HepG2 (cell line): ENCODE data around the gene CLEC16A. TPM values are rescaled to one million over a fixed set of nuclear protein-coding genes. Genes with fewer than 3 reads are reported as not detected.

Source experiments
- ATAC-seq: fragments of 200-7000 bp; cut with Tn5 transposase; 3 replicates; pipeline ENCODE4 v1.9.1; 2020; ENCODE audit warnings: mild to moderate bottlenecking, moderate library complexity
- BruUV-seq: library from RNA; stranded (reverse); fragments of 400-500 nt; replicated peaks from 2 replicates; lab custom pipeline; 2021; lab: Mats Ljungman, UMichigan
- CTCF ChIA-PET: fragments of 300-600 bp; formaldehyde crosslinking; extraction: SDS; loops from one replicate; lab custom pipeline; 2021; ENCODE audit warnings: low total read pairs, inconsistent platforms, low intra/inter-chr PET ratio; lab: Yijun Ruan, JAX
- POLR2A ChIA-PET: fragments of 350-600 bp; sonication (Branson Sonifier 250); formaldehyde crosslinking; loops from one replicate; lab custom pipeline; 2020; ENCODE audit warnings: antibody characterized with exemption, inconsistent platforms; lab: Yijun Ruan, JAX
- DNase-seq: peaks from one replicate; pipeline ENCODE4 v3.0.0-alpha.2; 2015; ENCODE audit warnings: low spot score
- FAIRE-seq: peaks from 3 replicates; lab custom pipeline; 2011; peaks lifted over from hg19 to GRCh38; lab: Jason Lieb, UNC
- H2AFZ ChIP-seq: one replicate; pipeline ENCODE4 v1.6.1; 2011; ENCODE audit warnings: low read length, inconsistent platforms
- H3K27ac ChIP-seq: fragments of 300-600 bp; 3 replicates; pipeline ENCODE4 v1.8.0; 2011; ENCODE audit warnings: mixed run types, mild to moderate bottlenecking, mixed read lengths, low read length, inconsistent platforms; ENCODE audit not compliant: insufficient read depth; ENCODE audit errors: extremely low read length
- H3K27me3 ChIP-seq, 2 experiments: fragments of 200-600 bp in 1 of 2; 2 replicates in 1 of 2; 3 replicates in 1 of 2; pipeline versions ENCODE4 v1.6.0 to v1.8.0; 2011; ENCODE audit warnings: low read length in 2 of 2, mild to moderate bottlenecking in 2 of 2, moderate library complexity in 2 of 2, inconsistent platforms in 1 of 2; ENCODE audit not compliant: insufficient read depth in 2 of 2, control insufficient read depth in 1 of 2
- H3K36me3 ChIP-seq, 2 experiments: fragments of 200-600 bp in 1 of 2; replicated peaks in 1 of 2; 2 replicates in 1 of 2; 3 replicates in 1 of 2; pipeline versions ENCODE4 v1.5.1 to v1.8.0; 2011; ENCODE audit warnings: low read length in 2 of 2, inconsistent platforms in 1 of 2; ENCODE audit not compliant: insufficient read depth in 2 of 2, control insufficient read depth in 1 of 2
- H3K4me1 ChIP-seq: 2 replicates; pipeline ENCODE4 v1.5.1; 2012; ENCODE audit warnings: low read length, inconsistent platforms; ENCODE audit not compliant: insufficient read depth
- H3K4me2 ChIP-seq: 2 replicates; pipeline ENCODE4 v1.6.0; 2011; ENCODE audit warnings: low read depth, low read length, inconsistent platforms
- H3K4me3 ChIP-seq, 3 experiments: fragments of 200-600 bp in 1 of 3; sonication (generic), shearing (Covaris generic) in 1 of 3; replicated peaks in 1 of 3; 2 replicates each; pipeline ENCODE4 v1.5.1; 2011 to 2016; ENCODE audit warnings: low read length in 3 of 3, inconsistent platforms in 2 of 3, low read depth in 2 of 3, mild to moderate bottlenecking in 2 of 3, control low read depth in 1 of 3, mixed read lengths in 1 of 3; ENCODE audit not compliant: insufficient read depth in 1 of 3
- H3K79me2 ChIP-seq: one replicate; pipeline ENCODE4 v1.6.1; 2011; ENCODE audit warnings: low read length, inconsistent platforms; ENCODE audit not compliant: insufficient read depth
- H3K9ac ChIP-seq: 2 replicates; pipeline ENCODE4 v1.6.0; 2011; ENCODE audit warnings: mild to moderate bottlenecking, low read depth, low read length, inconsistent platforms; ENCODE audit not compliant: insufficient read depth
- H3K9me3 ChIP-seq: 2 replicates; pipeline ENCODE4 v1.5.1; 2012; ENCODE audit warnings: mild to moderate bottlenecking, low read length
- H4K20me1 ChIP-seq: 2 replicates; pipeline ENCODE4 v1.6.0; 2011; ENCODE audit warnings: inconsistent platforms, mild to moderate bottlenecking, low read length, moderate library complexity; ENCODE audit not compliant: insufficient read depth
- ARNT2 ChIP-seq: sonication (generic); formaldehyde crosslinking; IDR thresholded peaks from 2 replicates; pipeline ENCODE4 v1.8.0; 2022; ENCODE audit warnings: mild to moderate bottlenecking, low read depth, missing genetic modification reagents, moderate library complexity
- ELF4 ChIP-seq: sonication (generic); formaldehyde crosslinking; IDR thresholded peaks from 2 replicates; pipeline ENCODE4 v1.5.0; 2020; ENCODE audit warnings: missing genetic modification reagents, mild to moderate bottlenecking, moderate library complexity, borderline replicate concordance
- NFE2L1 ChIP-seq: sonication (generic); formaldehyde crosslinking; IDR thresholded peaks from 2 replicates; pipeline ENCODE4 v1.4.0; 2020; ENCODE audit warnings: missing genetic modification reagents, mild to moderate bottlenecking, borderline replicate concordance
- ZNF678 ChIP-seq: sonication (generic); formaldehyde crosslinking; IDR thresholded peaks from 2 replicates; pipeline ENCODE4 v1.4.0; 2020; ENCODE audit warnings: mild to moderate bottlenecking, missing genetic modification reagents
- WGBS: methylation state at CpG from one replicate; pipeline ENCODE4 v1.1.6; 2017; ENCODE audit warnings: low lambda C conversion rate; 5-methylcytosine and 5-hydroxymethylcytosine counted together
- in situ Hi-C: cut with HindIII; loops from 2 replicates; pipeline ENCODE4 v1.10.0; 2017; ENCODE audit warnings: low pct_unique_long_range_greater_than_20kb; ENCODE audit not compliant: extremely low pct_ligation_motif_present
- intact Hi-C: fragments of 100-400 bp; cut with micrococcal nuclease; formaldehyde crosslinking; loops from one replicate; pipeline ENCODE4 v1.10.0; 2022; ENCODE audit not compliant: unreplicated experiment
- polyA plus RNA-seq, 8 experiments: library from polyadenylated mRNA; depleted of rRNA in 3 of 8; stranded (reverse) in 7 of 8; unstranded in 1 of 8; fragments of >200 nt; fragmentation: Illumina TruSeq in 4 of 8; extraction: Trizol in 4 of 8; gene quantifications; 2 replicates each; pipeline versions ENCODE4 v1.2.1 to v1.2.3, GENCODE V29; 2011 to 2016; ENCODE audit warnings: low read depth in 4 of 8, missing spikeins in 1 of 8, mixed read lengths in 1 of 8; ENCODE audit not compliant: insufficient read depth in 1 of 8
- total RNA-seq, 5 experiments: library from RNA; depleted of rRNA; stranded (reverse); fragments of >200 nt; fragmentation: Illumina TruSeq; extraction: Trizol; gene quantifications; 2 replicates each; pipeline ENCODE4 v1.2.3, GENCODE V29; 2016; ENCODE audit warnings: low read depth in 1 of 5
- TF ChIP-seq, protein P1 (sequence below): sonication (generic); formaldehyde crosslinking; IDR thresholded peaks from 2 replicates; pipeline ENCODE4 v1.5.0; 2020; ENCODE audit warnings: missing genetic modification reagents
- TF ChIP-seq, protein P2 (sequence below): sonication (generic); formaldehyde crosslinking; IDR thresholded peaks from 2 replicates; pipeline ENCODE4 v1.4.0; 2020; ENCODE audit warnings: mild to moderate bottlenecking, missing genetic modification reagents

The CLEC16A gene
- total and polyA plus RNA-seq, 2 of the 13 experiments (the other 11 are each of a cell fraction or from before 2014, with no cell fraction given) = 8.5 to 10.3 TPM

DNA sequence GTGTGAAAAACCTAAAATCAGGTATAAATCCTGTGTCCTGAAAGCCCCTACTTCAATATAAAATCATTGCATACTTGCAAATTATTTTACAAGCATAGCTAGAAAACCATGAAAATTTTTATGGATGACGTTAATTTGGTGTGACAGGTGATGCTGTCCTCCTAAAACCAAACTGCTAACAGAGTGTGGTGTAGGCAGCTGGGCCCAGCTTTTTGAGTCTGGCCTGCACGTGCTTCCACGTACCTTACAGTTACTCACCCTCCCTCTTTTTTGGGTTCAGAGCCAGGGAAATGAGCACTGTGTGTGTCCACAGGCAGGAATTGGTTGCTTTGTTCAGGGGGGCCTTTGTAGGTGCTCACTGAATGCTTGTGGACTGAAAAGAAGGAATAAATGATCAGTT lies 36.4 kb downstream of the CLEC16A start:
- POLR2A ChIA-PET = interaction anchor here (1.3 to 1.4 kb wide), 2 partner anchors 275 to 415 kb away, joined by 3 to 9 read pairs; partner anchors contain the start of gene SOCS1
- Histone ChIP-seq H3K4me3 (no peak overlapping the region), H3K9me3 (no peaks in the 10 kb centered on the region), H3K4me2 (no peak overlapping the region), H3K4me1 (peaks cover 28% of the 10 kb centered on the region), H4K20me1 (no peaks in the 10 kb centered on the region), H3K79me2 (no peaks in the 10 kb centered on the region), H2AFZ (no peak overlapping the region), H3K9ac (no peak overlapping the region), H3K36me3 (peaks cover 0 to 13% of the 10 kb centered on the region in 2 experiments; a peak in 3 of 5 replicates), H3K27ac (no peak overlapping the region), H3K27me3 (no peaks in the 10 kb centered on the region)
- CTCF ChIA-PET = interaction anchor here (1.0 kb wide), 1 partner anchor 10 kb away, joined by 4 read pairs; no protein-coding TSS in a partner anchor
- intact Hi-C loops = no loop called here
- no peak for ATAC-seq
- DNase-seq = no peak
- no peak for FAIRE-seq
- TF ChIP-seq ZNF678 (CRISPR knock-in tag) = no peak
- TF ChIP-seq, protein P1, sequence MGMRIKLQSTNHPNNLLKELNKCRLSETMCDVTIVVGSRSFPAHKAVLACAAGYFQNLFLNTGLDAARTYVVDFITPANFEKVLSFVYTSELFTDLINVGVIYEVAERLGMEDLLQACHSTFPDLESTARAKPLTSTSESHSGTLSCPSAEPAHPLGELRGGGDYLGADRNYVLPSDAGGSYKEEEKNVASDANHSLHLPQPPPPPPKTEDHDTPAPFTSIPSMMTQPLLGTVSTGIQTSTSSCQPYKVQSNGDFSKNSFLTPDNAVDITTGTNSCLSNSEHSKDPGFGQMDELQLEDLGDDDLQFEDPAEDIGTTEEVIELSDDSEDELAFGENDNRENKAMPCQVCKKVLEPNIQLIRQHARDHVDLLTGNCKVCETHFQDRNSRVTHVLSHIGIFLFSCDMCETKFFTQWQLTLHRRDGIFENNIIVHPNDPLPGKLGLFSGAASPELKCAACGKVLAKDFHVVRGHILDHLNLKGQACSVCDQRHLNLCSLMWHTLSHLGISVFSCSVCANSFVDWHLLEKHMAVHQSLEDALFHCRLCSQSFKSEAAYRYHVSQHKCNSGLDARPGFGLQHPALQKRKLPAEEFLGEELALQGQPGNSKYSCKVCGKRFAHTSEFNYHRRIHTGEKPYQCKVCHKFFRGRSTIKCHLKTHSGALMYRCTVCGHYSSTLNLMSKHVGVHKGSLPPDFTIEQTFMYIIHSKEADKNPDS (CRISPR knock-in tag) = no peak
- no peak for TF ChIP-seq ARNT2 (CRISPR knock-in tag)
- TF ChIP-seq, protein P2, sequence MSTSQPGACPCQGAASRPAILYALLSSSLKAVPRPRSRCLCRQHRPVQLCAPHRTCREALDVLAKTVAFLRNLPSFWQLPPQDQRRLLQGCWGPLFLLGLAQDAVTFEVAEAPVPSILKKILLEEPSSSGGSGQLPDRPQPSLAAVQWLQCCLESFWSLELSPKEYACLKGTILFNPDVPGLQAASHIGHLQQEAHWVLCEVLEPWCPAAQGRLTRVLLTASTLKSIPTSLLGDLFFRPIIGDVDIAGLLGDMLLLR (CRISPR knock-in tag) = no peak
- TF ChIP-seq ELF4 (CRISPR knock-in tag) = no peak
- TF ChIP-seq NFE2L1 (CRISPR knock-in tag) = no peak
- 90% methylated on average over 3 of the region's 3 CpGs for WGBS
- in situ Hi-C loops = no loop called here
- BruUV-seq = no TSS peak
